HG03521 (cell line): ENCODE results near the gene DNAJA4.

Experiments used
- ATAC-seq: cut with Tn5 transposase; IDR thresholded peaks from one replicate; pipeline ENCODE4 v1.9.1; 2021; ENCODE audit warnings: mild to moderate bottlenecking, moderate library complexity; ENCODE audit not compliant: unreplicated experiment

DNAJA4 gene

GRCh38 chr15:78313383-78313782 lies 49.0 kb downstream of the DNAJA4 start:
- no peak for ATAC-seq

- ATAC-seq: no peak
Observed at GRCh38 chr15:78314181-78314581, 49.8 kb downstream of the DNAJA4 start.

DNA sequence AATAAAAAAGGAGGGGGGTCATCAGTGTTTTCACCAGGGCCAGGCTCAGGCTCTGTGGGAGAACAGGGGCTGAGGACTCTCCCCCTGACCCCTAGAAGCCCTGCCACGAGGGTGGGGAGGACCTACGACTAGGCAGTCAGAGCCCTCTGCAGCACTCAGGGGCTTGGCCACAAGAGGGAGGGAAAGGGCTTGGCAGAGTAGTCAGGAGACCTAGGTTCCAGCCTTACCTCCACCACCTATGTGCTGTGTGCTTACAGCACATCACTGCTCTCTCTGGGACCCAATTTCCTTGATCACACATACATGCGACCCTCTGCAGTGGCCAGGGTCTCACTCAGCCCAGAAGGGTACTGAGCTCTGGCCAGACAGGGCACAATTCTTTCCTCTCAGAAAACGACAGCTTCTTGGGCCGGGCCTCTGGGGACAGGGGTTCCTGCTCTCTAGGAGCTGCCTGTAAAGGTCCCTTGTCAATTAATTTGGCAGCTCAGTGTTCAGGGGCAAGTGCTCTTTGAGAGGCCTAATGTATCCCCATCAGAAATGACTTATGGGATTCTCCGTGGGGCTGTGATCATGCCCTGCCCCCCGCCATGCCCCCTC lies 51.4 kb downstream of the DNAJA4 start:
- ATAC-seq: no peak

DNA sequence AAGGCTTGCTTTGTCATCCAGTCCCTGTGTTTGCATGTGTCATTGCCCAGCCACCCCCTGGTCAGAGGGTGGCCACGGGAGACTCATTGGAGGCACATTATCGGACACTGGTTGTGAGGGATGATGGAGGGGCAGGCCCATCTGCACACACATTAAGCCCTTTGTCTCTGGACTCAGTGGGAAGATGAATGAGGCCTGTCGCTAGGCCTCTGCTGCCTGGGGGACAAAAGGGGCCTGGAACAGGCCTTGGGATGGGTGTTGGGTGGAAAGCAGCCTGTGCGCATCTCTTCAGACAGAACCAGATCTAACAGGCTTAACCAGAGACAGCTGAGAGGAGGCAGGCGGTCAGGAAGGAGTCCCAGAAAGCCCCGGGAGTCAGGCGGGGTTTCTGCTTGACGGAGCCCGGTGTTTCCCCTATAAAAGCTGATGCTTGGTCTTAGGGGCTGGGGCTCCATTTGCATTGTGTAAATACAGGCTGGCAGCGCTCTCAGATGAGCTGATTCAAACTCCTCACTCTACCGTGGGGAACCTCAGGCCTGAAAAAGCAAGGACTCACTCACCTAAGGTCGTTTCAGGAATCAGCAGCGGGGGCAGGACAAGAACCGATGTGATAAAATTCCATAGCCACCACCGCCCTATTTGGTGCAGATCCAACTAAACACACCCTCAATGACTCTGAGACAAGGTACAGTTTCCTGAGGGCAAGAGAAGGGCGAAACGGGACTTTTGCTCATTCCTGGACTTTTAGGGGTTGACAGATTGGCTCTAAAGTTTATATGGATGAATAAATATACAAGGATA lies 52.1 kb downstream of the DNAJA4 start:
- no peak for ATAC-seq

DNA sequence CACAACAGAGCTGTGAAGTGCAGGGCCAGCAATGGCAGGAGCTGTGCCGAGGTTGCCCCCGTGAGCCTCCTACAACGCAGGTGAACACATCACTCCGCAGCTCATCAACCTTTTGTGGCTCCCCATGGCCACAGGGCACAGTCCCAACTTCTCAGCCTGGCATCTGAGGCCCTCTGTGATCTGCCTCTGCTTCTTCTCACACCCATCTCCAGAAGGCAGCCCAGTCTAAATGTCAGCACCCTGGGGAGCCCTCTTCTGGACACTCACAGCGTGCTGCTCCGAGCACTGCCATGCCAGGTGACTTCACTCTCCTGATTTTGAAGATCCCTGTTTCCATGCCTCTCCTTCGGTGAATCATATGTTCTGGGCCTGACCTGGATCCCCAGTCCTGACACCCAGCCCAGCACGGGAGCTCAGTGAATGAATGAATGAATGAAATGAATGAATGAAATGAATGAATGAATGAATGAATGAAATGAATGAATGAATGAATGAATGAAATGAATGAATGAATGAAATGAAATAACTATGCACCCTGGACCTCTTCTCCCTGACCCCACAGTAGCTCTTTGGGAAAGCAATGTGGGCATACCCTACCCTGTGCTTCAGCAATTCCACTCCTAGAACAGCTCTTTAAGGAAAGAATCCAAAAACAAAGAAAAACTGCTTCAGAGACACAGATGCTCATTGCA lies 52.9 kb downstream of the DNAJA4 start:
- ATAC-seq: no peak

DNA sequence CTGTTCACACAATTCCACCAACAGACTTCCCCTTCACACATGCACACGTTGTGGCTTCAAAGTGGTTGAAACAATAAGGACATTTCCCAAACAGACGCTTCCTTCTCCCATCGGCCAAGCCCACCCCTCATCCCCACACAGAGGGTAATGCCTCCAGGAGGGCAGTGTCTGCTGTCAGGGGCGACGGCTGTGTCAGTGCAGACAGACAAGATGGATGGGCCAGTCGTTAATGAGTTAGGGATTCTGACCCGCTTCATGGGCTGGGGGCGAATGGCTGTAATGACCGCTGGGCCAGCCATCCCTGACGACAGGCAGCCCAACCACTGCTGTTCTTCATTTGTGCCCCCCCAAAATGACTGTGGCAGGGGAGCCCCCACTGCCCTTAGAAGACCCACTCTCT lies 55.2 kb downstream of the DNAJA4 start:
- no peak for ATAC-seq

DNA sequence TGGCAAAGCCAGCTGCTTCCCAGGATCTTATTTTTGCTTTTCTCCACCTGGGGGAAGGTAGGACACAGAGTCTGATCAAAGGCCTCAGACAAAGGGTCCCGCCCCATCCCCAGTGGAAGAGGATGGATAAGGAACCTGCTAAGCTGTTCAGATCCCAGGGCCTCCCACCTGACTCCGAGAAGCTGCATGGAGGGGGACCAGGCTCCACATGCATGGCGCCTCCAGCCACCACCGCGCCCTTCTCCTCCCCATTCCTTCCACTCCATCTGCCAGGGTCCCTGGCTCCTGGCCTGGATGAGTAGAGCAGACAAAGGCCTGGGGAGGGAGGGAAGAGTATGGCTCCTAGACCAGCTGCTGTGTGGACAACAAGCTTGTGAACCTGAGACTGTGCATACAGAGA lies 55.8 kb downstream of the DNAJA4 start:
- ATAC-seq: no peak

GRCh38 chr15:78321041-78321570 lies 56.7 kb downstream of the DNAJA4 start:
- no peak for ATAC-seq

- ATAC-seq: no peak
Observed at GRCh38 chr15:78321786-78322185, 57.4 kb downstream of the DNAJA4 start.

DNA sequence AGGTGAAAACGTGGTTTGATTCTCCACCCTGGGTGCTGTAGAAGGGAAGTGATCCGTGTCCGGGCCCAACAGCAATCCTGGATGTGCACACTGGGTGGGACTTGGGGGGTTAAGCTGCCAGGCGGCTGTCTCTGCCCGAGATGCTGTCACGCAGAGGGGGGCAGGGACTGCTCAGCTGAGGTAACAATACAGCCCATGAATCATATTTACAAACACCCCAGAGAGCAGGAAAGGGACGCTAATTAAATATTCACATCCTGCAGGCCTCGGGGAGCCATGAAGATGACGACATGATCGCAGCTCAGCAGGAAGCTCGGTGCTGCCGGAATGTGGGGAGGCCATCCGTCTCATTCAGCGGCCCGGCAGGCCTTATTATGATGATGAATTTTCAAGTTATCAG lies 57.9 kb downstream of the DNAJA4 start:
- ATAC-seq: no peak

- no peak for ATAC-seq
Observed at GRCh38 chr15:78322724-78323521, 58.6 kb downstream of the DNAJA4 start.

- no peak for ATAC-seq
Observed at GRCh38 chr15:78323693-78324092, 59.3 kb downstream of the DNAJA4 start.

- ATAC-seq: no peak
Observed at GRCh38 chr15:78324144-78324543, 59.8 kb downstream of the DNAJA4 start.

DNA sequence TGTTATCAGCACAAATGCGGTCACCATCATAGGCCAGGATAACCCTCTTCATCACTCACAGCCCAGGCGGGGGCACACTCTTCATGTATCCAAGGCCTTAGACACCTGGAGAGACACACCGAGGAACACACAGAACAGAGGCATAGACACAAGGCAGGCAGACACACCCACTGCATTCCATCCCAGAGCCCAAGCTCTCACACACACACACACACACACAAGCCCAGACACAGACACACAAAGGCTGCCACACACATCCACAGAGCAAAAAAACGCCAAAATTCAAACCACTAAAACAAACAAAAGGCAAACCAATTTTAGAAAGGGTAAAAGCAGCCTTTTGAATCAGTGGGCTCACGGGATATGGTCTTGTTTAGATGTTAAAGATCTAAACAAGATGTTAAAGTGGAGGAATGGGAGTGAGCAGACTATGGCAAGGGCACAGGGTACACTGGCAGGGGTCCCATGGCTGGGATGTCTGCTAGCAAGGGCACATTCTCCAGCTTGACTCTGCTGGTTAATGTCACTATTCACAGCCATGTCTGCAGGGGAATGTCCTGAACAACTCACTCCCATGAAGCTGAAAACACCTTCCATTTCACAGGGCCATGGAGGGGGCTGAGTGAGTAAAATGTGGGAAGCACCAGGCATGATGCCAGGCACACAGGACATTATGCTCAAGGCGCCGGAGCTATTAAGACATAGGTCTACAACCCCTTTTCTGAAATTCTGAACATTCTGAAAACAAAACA lies 60.9 kb downstream of the DNAJA4 start:
- ATAC-seq: no peak

- no peak for ATAC-seq
Observed at GRCh38 chr15:78327466-78327865, 63.1 kb downstream of the DNAJA4 start.

- no peak for ATAC-seq
Observed at GRCh38 chr15:78329625-78330024, 65.3 kb downstream of the DNAJA4 start.
